GM19397 (cell line): ENCODE data around the gene COQ10B.
"Not testable (repeated sequence)": the region's sequence is repeated elsewhere in the genome, so short reads cannot be mapped to it uniquely, and the experiment has no call there.

Experiments
- ATAC-seq: cut with Tn5 transposase; IDR thresholded peaks from one replicate; pipeline ENCODE4 v1.9.1; 2021; ENCODE audit warnings: mild to moderate bottlenecking, moderate library complexity; ENCODE audit not compliant: unreplicated experiment

The COQ10B gene

DNA sequence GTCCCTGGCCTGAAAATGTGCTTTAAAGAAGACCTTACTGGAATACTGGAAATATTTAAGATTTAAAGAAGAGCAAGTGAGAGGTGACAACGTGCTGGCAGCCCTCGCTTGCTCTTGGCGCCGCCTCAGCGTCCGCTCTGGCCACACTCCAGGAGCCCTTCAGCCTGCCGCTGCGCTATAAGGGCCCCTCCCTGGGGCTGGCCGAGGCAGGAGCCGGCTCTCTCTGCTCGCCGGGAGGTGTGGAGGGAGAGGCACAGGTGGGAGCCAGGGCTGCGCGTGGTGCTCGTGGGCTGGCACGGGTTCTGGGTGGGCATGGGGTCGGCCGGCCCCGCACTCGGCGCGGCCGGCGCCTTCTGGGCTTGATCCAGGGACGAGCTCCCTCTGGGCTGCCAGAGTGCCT lies 2.9 kb upstream of the COQ10B start:
- no peak for ATAC-seq

DNA sequence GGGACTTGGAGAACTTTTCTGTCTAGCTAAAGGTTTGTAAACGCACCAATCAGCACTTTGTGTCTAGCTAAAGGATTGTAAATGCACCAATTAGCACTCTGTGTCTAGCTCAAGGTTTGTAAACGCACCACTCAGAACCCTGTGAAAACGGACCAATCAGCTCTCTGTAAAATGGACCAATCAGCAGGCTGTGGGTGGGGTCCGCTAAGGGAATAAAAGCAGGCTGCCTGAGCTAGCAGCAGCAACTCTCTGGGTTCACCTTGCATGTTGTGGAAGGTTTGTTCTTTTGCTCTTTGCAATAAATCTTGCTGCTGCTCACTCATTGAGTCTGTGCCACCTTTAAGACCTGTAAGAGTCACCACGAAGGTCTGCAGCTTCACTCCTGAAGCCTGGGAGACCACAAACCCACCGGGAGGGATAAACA lies 2.4 kb upstream of the COQ10B start:
- ATAC-seq, result not testable (repeated sequence)

DNA sequence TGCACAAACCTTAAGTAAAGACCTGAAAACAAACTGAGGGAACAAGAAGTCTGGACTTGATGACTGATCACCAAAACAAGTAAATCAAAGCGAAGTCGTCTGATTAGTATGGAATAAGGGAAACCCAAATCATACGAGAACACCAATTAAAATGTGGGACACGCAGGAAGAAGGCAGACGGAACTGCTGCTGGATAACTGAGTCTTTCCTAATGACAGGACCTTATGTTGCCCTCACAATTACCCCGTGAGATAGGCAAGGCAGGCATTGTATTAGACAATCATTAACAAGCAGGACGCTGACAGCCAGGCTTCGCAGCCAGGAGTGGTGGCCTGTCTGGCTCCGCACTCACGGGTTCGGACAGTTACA lies 614 bp upstream of the COQ10B start:
- no peak for ATAC-seq

DNA sequence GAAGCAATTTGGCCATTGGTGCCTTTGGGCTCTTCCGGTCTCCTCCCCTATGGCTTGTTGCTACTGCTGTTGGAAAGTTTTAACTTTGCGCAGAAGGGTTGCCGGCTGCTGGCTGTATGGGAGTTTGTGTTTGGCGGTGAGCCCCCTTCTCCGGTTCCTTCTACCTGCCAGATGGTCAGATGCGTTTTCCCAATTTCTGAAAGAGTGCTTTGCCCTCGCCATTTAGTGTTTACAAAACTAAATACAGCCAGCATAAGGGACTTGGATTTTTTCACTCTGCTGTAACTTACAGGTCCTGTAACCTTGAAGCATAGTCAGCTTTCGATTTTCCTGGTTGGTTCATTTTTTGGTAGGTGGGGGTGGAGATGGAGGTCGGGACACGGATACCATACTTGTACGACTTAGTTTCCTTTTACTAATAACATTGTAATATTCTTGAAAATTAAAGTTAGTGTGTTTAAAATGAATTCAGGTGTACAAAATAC lies 604 bp downstream of the COQ10B start:
- peak; percentile 24 for ATAC-seq

DNA sequence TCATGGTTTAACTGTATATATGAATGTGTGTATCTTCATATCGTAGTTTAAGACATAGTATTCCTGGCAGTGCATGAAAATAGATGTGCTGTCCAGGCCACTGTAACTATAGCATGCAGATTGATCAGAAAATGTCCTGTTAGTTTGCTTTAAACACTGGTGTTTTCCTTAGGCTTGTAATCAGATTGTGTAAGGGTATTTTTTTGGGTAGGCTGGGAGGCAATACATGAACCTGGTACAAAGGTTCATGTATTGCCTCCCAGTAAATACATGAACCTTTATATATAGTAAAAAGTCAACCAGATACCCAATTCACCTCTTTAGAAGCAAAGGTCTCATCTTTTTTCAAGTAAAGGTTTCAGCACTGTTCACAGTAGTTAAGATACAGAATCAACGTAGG lies 1.6 kb downstream of the COQ10B start:
- no peak for ATAC-seq

DNA sequence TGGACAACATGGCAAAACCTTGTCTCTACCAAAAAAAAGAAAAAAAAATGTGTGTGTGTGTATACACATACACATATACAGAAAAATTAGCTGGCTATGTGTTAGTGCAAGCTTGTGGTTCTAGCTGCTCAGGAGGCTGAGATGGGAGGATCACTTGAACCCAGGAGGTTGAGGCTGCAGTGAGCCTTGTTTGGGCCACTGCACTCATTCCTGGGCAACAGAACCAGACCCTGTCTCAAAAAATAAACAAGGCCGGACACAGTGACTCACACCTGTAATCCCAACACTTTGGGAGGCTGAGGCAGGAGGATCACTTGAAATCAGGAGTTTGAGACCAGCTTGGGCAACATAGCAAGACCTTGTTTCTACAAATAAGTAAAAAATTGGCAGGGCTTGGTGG lies 2.1 kb downstream of the COQ10B start:
- ATAC-seq, result no peak

DNA sequence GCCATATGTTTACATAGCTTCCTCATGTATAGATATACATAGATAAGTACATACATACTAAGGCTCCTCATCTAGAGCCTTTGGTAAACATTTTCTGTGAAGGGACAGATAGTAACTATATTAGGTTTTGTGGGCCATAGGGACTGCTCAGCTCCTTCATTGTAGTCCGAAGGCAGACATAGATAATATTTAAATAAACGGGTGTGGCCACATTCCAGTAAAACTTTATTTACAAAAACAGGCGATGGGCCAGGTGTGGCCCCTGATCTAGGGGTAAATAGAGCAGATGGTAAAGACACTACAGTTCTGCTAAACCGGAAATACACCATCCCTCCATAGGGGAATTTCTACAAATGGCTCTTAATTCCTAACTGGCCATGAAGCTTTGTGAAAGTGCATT lies 7.3 kb downstream of the COQ10B start:
- ATAC-seq, result no peak

DNA sequence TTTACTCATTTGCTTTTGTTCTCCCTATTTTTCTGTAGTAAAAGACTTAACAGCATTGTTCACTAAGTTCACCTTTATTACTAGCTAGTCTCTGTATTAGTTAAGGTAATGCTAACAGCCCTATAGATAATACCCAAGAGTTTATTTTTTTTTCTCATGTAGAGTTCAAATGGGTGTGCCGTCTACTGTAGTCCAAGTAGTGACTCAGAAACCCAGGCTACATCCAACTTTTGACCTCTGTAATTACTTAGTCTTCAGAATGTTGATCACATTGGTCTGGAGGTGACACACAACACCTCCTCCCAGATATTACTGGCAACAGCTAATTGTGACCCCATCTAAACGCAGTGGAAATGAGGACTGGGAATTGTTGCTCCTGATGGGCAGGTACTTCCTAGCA lies 7.7 kb downstream of the COQ10B start:
- ATAC-seq, result no peak

DNA sequence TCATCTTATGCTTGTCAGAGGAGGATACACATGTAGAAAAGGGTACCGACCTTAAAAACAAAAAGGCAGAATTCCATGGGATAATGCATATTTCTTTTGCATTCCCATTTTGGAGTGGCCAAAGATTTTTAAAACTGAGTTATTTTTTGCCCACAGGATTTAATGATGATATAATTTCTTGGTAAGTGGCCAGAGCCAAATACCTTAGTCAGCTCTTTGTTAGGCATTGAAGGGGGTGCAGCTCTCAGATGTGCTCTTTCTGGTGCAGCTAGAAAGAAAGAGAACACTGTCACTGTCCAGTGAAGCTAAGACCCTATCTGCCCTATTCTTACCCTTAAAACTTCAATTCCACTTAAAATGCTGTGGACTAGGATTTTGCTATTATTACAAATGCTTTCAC lies 10.8 kb downstream of the COQ10B start:
- no peak for ATAC-seq

DNA sequence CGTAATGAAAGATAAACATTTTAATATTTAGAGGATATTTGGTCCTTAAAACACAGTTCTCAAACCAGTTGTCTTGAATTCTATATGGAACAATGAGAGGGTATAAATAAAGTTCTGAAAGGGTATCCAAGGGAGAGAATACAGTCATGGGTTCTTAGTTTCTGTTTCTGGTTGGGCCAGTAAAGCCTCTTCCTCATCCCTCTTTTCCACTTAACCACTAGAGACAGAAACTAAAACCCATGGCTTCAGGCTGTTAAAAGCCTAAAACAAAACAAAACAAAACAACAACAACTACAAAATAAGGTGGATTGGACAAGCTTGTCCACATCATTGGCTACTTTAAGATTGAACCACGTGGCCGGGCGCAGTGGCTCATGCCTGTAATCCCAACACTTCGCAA lies 18.8 kb downstream of the COQ10B start:
- ATAC-seq, result no peak

DNA sequence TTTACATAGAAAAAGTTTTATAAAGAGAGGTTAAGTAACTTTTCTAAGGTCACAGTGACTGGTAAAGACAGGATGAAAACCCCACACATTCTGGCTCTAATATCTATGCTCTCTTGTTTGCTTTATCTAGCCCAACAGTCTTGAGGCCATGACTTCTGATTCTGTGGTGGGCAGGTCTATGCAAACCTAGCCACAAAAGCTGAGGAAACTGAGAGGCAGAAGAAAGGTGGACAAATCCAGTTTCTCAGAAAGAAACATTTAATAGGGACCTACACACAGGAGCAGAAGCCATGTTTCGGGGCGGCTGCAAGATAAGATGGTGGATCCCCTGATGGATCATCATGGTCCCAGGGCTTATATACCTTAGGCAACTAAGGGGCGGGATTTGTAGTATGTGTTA lies 24.4 kb downstream of the COQ10B start:
- no peak for ATAC-seq

DNA sequence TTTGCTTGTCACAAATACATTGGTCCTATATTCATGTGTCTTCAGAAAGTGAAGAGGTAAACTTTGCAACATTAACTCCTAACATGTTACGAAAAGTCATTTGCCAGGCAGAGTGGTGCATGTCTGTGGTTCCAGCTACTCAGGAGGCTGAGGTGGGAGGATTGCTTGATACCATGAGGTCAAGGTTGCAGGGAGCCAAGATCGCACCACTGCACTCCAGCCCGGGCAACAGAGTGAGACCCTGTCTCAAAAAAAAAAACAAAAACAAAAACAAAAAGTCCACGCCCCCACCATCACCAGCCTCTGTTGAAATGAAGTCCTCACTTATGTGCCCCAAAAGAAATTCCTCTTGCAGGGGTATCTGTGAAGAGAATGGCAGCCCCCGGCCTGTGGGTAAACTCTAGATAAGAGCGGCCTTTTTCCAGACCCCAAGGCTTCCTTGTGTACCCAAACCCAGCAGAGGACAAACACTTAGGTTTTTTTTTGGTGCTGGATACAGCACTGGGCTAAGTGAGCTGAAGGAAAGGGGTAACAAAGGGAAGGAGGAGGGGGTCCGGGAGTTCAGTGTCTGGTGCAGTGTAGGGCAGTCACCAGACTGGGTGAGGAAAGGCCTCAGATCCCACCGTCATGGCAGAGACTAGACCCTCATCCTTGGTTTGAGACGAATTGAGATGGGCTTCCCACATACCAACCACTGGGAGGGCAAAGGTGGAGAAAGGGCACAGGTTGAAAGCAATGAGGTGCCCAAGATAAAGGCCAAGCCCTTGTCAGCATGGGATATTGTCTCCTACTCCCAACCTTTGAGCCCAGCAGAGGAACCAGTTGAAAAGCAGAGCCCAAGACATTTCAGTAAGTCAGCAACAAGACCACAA lies 27.0 kb downstream of the COQ10B start:
- ATAC-seq, result no peak

DNA sequence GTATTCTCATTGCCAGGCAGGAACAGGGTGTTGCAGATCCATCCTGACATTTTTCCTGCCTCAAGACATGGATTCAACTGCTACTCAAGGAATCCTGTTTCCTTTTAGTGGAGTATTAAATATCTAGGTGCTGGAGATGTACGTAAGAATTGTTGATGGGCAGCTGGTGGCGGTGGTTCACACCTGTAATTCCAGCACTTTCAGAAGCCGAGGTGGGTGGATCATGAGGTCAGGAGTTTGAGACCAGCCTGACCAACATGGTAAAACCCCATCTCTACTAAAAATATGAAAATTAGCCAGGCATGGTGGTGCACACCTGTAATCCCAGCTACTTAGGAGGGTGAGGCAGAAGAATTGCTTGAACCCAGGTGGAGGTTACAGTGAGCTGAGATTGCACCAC lies 30.9 kb downstream of the COQ10B start:
- not testable (repeated sequence) for ATAC-seq

DNA sequence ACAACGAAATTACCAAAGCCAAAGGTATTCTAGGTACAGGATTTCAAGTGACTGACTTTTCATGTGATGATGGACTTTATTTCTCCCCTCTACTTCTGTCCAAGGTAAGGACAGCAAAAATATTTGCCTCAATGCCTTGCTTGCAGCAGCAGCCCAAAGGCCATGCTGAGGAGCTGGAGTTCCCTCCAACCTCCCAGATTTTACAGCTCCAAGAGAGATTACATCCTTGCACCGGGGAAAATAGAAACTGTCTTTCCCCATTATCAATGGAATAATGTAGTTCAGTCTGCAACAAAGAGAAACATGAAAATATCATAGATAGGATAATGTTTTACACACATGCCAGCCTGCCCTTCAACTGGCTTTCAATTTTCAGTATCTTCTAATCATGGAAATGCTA lies 32.8 kb downstream of the COQ10B start:
- no peak for ATAC-seq

DNA sequence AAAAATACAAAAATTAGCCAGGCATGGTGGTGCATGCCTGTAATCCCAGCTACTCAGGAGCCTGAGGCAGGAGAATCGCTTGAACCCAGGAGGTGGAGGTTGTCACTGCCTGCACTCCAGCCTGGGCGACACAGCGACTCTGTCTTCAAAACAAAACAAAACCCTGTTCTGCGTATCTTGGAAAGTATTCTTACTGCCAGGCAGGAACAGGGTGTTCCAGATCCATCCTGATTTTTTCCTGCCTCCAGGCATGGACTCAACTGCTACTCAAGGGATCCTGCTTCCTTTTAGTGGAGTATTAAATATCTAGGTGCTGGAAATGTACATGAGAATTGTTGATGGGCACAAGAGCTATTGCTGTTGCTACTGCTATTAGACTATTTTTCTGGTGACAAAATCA lies 34.0 kb downstream of the COQ10B start:
- no peak for ATAC-seq

DNA sequence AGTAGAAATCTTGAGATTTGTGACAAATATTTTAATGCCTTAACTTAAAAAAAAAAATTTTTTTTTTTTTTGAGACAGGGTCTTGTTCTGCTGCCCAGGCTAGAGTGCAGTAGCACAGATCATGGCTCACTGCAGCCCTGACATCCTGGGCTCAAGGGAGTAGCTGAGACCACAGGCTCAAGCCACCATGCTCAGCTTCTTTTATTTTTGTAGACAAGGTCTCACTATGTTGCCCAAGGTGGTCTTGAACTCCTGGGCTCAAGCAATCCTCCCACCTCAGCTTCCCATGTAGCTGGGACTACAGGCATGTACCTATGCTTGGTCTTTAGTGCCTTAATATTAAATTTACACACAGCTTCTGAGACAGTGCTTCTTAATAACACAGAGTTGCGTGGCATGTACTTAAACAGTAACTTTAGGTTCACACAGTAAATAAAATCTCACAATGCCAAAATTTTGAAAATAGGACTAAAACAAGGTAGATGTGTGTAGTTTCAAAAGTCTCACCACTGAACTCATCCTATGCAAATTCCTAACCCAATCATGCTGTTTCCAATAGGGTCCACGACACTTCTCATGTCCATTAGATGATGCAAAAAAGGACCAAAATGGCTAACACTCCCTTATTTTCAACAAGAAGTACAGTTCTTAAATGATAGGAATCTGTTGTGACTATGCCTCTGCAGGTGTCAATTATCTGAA lies 42.2 kb downstream of the COQ10B start:
- ATAC-seq, result no peak

DNA sequence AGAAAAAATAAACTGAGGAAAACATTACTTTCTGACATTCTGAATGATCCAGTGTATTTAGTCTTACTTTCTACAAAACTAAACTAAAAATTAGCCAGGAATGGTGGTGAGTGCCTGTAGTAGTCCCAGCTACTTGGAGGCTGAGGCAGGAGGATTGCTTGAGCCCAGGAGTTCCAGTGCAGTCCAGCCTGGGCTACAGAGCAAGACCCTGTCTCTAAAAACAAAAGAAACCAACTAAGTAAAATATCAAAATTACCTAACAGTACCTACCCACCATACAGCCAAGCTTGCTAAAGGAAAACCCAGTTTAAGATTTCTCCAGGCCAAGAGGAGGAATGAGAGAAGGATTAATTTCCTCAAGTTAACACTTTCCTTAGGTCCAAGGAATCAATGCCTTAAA lies 43.3 kb downstream of the COQ10B start:
- no peak for ATAC-seq

DNA sequence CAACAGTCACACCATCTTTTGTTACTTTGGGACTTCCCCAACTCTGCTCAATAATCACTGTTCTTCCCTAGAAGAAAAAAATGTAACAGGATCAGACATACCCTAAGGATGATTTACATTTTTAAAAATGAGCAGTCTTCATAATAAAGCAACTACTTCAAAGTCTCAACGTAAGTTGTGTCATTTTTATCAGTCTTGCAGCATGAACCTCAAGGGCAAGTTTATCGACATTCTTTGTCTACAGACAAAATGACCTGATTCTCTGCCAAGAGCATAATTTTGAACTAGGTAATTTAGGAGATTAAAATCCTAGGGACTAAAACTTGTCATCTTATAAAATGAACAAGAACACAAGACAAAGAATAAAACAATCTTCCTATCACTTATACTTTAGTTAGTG lies 44.0 kb downstream of the COQ10B start:
- no peak for ATAC-seq

DNA sequence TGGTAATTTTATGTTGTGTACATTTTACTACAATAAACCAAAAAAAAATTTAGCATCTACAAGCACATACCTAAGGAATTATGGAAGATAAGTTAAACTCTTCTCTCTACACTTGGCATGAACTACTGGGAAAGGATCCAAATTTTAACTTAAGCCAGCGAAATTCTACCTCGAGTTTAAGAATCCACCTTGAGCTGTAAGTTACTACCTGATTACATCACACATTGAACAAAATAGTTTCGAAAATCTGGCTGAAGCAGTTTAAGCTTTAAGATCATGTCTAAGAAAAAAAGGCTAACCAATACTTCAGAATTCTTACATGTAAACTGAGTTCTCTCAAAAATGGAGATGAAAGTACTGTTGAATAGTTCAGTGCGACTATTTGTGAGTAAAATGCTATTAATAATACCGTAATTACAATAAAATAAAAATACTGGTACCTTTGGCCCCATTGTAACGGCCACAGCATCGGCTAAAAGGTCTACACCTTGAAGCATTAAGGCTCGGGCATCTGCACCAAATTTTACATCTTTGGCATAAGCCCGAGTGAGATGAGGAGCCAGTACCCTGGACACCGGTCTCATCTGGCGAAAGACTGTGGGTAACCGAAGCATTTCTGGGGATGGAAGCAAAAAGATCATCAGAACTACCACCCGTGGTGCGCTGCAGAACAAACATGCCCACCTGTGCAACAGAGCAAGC lies 45.0 kb downstream of the COQ10B start:
- no peak for ATAC-seq

DNA sequence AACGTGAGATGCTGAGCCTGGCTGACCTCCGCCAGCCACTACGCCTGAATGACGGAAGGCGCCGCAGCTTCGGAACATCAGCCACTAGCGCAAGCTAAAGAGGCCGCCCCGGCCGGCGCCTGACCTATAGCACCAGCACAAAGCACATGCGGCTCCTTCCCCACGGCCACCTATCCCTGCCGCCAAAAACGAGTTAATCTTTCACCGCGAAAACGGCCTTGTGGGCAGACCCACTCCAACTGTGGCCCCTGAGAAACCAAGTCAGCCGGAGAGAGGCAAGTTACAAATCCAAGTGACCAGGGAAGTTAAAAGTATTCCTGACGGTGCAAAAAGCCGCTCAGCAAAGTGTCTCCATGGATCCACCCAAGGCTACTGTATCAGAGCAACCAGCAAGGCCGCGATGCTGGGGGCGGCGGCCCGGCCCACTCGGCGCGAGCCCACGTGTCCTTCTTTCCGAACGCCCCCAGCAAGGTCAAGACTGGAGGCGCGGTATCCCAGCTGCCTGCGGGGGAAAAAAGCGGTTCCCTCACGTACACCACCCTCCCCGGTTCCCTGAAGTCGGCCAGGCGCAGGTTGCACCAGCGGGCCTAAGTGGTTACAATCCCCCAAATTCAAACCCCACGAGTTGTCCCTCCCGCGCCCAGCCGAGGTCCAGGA lies 45.7 kb downstream of the COQ10B start:
- ATAC-seq, result peak; percentile 15
